ENCODE measurements around the gene NTF4.

GRCh38 chr19:49022116-49022515, 42.5 kb downstream of the NTF4 start:
- TF ChIP-seq POLR2AphosphoS5 (IDR thresholded peaks at IDR 0.05) (no peak), POLR2A (IDR thresholded peaks at IDR 0.05) (no peak)

Data from breast epithelium (tissue), 3 donors.